ENCODE data around the gene CACNA1C.

- TF ChIP-seq GATA2 (IDR thresholded peaks at IDR 0.05; ENCODE audit: low read depth, low read length) (no peak), GATA3 (IDR thresholded peaks at IDR 0.05; ENCODE audit: low read depth, low read length) (no peak)
These were observed 526.0 kb downstream of the CACNA1C start for GRCh38 chr12:2578772-2579171.
